Astrocyte (in vitro differentiated cells and primary cell): ENCODE results near the gene C1S. TPM values are rescaled to one million over a fixed set of nuclear protein-coding genes. Genes with fewer than 3 reads are reported as not detected.
A peak's percentile ranks its signal among the peaks of the same experiment; 100 is the strongest.

Source experiments
- DNase-seq: peaks from one replicate; pipeline ENCODE4 v3.0.0-alpha.2; 2010; ENCODE audit warnings: low read depth
- FAIRE-seq: peaks from 2 replicates; lab custom pipeline; 2011; peaks lifted over from hg19 to GRCh38; lab: Jason Lieb, UNC
- H2AFZ ChIP-seq: 2 replicates; pipeline ENCODE4 v1.6.0; 2012; ENCODE audit warnings: low read depth, low read length, inconsistent platforms
- H3K27ac ChIP-seq: 2 replicates; pipeline ENCODE4 v1.5.1; 2011; ENCODE audit warnings: low read depth, low read length, inconsistent platforms
- H3K27me3 ChIP-seq: 2 replicates; pipeline ENCODE4 v1.6.0; 2011; ENCODE audit warnings: low read length, inconsistent platforms; ENCODE audit not compliant: insufficient read depth
- H3K36me3 ChIP-seq: 2 replicates; pipeline ENCODE4 v1.5.1; 2011; ENCODE audit warnings: low read length, inconsistent platforms; ENCODE audit not compliant: insufficient read depth
- H3K4me1 ChIP-seq: 2 replicates; pipeline ENCODE4 v1.5.1; 2011; ENCODE audit warnings: low read length, inconsistent platforms; ENCODE audit not compliant: insufficient read depth
- H3K4me2 ChIP-seq: 2 replicates; pipeline ENCODE4 v1.6.0; 2012; ENCODE audit warnings: low read length, inconsistent platforms
- H3K4me3 ChIP-seq: 2 replicates; pipeline ENCODE4 v1.5.1; 2011; ENCODE audit warnings: low read depth, mild to moderate bottlenecking, low read length, inconsistent platforms; ENCODE audit not compliant: insufficient read depth
- H3K79me2 ChIP-seq: 2 replicates; pipeline ENCODE4 v1.6.0; 2012; ENCODE audit warnings: mild to moderate bottlenecking, low read length, inconsistent platforms; ENCODE audit not compliant: insufficient read depth
- H3K9ac ChIP-seq: 2 replicates; pipeline ENCODE4 v1.6.0; 2012; ENCODE audit warnings: mild to moderate bottlenecking, low read length, inconsistent platforms
- H3K9me3 ChIP-seq: 2 replicates; pipeline ENCODE4 v1.5.1; 2012; ENCODE audit warnings: low read depth, mild to moderate bottlenecking, low read length, inconsistent platforms; ENCODE audit not compliant: insufficient read depth
- H4K20me1 ChIP-seq: 2 replicates; pipeline ENCODE4 v1.6.0; 2012; ENCODE audit warnings: low read length, inconsistent platforms; ENCODE audit not compliant: insufficient read depth
- H3K27ac Mint-ChIP-seq: one replicate; pipeline ENCODE4 v1.8.0; 2021; ENCODE audit warnings: mild to moderate bottlenecking, mixed read lengths; ENCODE audit not compliant: unreplicated experiment
- H3K27me3 Mint-ChIP-seq: one replicate; pipeline ENCODE4 v1.8.0; 2021; ENCODE audit warnings: low read depth, mixed read lengths; ENCODE audit not compliant: unreplicated experiment
- H3K36me3 Mint-ChIP-seq: one replicate; pipeline ENCODE4 v1.8.0; 2021; ENCODE audit warnings: low read depth, mixed read lengths; ENCODE audit not compliant: unreplicated experiment
- H3K4me1 Mint-ChIP-seq: one replicate; pipeline ENCODE4 v1.8.0; 2021; ENCODE audit warnings: low read depth, mixed read lengths; ENCODE audit not compliant: unreplicated experiment
- H3K4me3 Mint-ChIP-seq: one replicate; pipeline ENCODE4 v1.8.0; 2021; ENCODE audit warnings: mild to moderate bottlenecking, moderate library complexity, mixed read lengths; ENCODE audit not compliant: unreplicated experiment
- H3K9me3 Mint-ChIP-seq: one replicate; pipeline ENCODE4 v1.8.0; 2021; ENCODE audit warnings: mild to moderate bottlenecking, mixed read lengths; ENCODE audit not compliant: unreplicated experiment
- EZH2 ChIP-seq: IDR thresholded peaks from 2 replicates; pipeline ENCODE4 v1.6.1; 2012; ENCODE audit warnings: mild to moderate bottlenecking, low read length, inconsistent platforms; ENCODE audit not compliant: insufficient read depth
- total RNA-seq: library from RNA; stranded (reverse); gene quantifications from 2 replicates; pipeline ENCODE4 v1.2.1, GENCODE V29; 2021
- TF ChIP-seq, protein P1 (sequence below): IDR thresholded peaks from 2 replicates; pipeline ENCODE4 v1.5.1; 2011; ENCODE audit warnings: low read depth, mild to moderate bottlenecking, inconsistent platforms, low read length, moderate library complexity; ENCODE audit not compliant: insufficient read depth

Gene C1S
- total RNA-seq, 1 donor from 2014 or later: 5.2 TPM

DNA sequence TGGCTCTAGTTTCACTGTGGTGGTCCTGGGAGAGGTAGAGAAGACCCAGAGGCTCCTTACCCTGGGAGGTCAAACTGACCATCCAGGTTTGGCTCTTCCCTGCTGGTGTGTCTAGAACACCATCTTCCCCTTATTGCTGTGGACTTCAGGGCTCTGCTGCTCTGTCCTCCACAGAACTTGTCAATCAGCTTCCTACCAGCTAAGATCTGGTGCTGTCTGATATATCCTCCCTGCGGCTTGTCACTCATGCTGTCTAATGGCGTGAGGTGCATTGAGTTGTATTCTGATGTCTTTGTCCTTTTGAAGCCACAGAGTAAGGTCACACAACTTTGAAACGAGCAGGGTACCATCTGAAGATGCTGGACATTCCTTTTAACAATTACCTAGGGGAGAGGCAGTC is 55.7 kb downstream of the C1S start:
- Histone ChIP-seq H3K27me3 (no peaks in the 10 kb centered on the region), H3K36me3 (no peaks in the 10 kb centered on the region), H3K9me3 (no peaks in the 10 kb centered on the region), H3K4me3 (no peak overlapping the region), H3K27ac (no peak overlapping the region), H3K4me1 (no peaks in the 10 kb centered on the region), H2AFZ (no peak overlapping the region), H4K20me1 (peaks cover 3% of the 10 kb centered on the region), H3K79me2 (no peaks in the 10 kb centered on the region), H3K4me2 (no peak overlapping the region), H3K9ac (no peak overlapping the region)
- TF ChIP-seq, protein P1, sequence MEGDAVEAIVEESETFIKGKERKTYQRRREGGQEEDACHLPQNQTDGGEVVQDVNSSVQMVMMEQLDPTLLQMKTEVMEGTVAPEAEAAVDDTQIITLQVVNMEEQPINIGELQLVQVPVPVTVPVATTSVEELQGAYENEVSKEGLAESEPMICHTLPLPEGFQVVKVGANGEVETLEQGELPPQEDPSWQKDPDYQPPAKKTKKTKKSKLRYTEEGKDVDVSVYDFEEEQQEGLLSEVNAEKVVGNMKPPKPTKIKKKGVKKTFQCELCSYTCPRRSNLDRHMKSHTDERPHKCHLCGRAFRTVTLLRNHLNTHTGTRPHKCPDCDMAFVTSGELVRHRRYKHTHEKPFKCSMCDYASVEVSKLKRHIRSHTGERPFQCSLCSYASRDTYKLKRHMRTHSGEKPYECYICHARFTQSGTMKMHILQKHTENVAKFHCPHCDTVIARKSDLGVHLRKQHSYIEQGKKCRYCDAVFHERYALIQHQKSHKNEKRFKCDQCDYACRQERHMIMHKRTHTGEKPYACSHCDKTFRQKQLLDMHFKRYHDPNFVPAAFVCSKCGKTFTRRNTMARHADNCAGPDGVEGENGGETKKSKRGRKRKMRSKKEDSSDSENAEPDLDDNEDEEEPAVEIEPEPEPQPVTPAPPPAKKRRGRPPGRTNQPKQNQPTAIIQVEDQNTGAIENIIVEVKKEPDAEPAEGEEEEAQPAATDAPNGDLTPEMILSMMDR: no peak
- TF ChIP-seq EZH2: no peak
- Mint-ChIP-seq H3K4me3 (no peak overlapping the region), H3K27ac (no peak overlapping the region), H3K27me3 (peaks cover 36% of the 10 kb centered on the region), H3K36me3 (peaks cover 12% of the 10 kb centered on the region), H3K9me3 (no peaks in the 10 kb centered on the region), H3K4me1 (no peaks in the 10 kb centered on the region)
- FAIRE-seq (no peak), DNase-seq (no peak)

DNA sequence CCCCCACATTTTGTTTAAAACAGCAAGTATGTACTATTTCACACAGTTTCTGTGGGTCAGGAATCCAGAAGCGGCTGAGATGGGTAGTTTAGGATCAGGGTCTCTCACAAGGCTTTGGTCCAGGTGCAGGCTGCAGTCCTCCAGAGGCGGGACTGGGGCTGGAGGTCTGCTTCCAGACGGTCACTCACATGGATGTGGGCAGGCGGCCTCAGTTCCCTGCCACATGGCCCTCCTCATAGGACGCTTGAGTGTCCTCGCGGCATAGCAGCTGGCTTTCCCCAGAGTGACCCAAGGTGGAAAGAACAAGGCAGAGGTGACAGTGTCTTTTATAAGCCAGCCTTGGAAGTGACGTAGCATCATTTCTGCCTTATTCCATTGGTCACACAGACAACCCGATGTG is 56.4 kb downstream of the C1S start:
- DNase-seq: no peak

DNA sequence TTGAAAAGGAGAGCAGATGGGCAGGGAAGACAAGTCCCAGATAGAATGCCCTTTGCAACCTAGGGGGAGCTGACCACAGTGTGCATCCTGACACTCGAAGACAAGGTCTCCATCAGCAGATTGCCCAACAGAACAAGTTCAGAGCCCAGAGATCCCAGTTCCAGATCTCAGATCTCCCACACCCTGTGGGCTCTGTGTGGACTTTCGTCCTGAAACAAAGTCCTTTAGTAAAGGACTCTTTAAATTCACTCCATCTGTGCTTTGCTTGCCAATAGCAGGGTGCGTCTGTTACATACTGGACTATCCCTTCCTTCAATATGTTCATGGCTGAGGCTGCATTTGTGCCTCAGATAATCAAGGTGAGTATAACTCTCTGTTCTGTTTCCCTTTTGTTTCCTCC is 57.2 kb downstream of the C1S start:
- H3K9me3 Mint-ChIP-seq: no peaks in the 10 kb centered on the region
- FAIRE-seq: no peak
- DNase-seq: no peak
- H3K36me3 Mint-ChIP-seq: peaks cover 12% of the 10 kb centered on the region
- no peaks in the 10 kb centered on the region for H3K36me3 ChIP-seq
- peaks cover 3% of the 10 kb centered on the region for H4K20me1 ChIP-seq
- H3K4me3 ChIP-seq: no peak overlapping the region
- H3K27me3 Mint-ChIP-seq: peaks cover 39% of the 10 kb centered on the region
- H3K4me1 Mint-ChIP-seq: no peaks in the 10 kb centered on the region
- no peak overlapping the region for H3K9ac ChIP-seq
- H3K4me3 Mint-ChIP-seq: peak overlapping the region; percentile 45
- no peaks in the 10 kb centered on the region for H3K27me3 ChIP-seq
- no peaks in the 10 kb centered on the region for H3K9me3 ChIP-seq
- H3K27ac ChIP-seq: no peak overlapping the region
- TF ChIP-seq EZH2: no peak
- TF ChIP-seq, protein P1: no peak
- H3K4me2 ChIP-seq: no peak overlapping the region
- no peak overlapping the region for H2AFZ ChIP-seq
- H3K4me1 ChIP-seq: no peaks in the 10 kb centered on the region
- no peaks in the 10 kb centered on the region for H3K79me2 ChIP-seq
- H3K27ac Mint-ChIP-seq: no peak overlapping the region

More for the DNA sequence above, 56.4 kb downstream of the C1S start:
- no peak overlapping the region for H3K4me3 ChIP-seq
- H3K9me3 ChIP-seq: no peaks in the 10 kb centered on the region
- H3K4me1 ChIP-seq: no peaks in the 10 kb centered on the region
- Mint-ChIP-seq H3K27me3 (peaks cover 36% of the 10 kb centered on the region), H3K9me3 (no peaks in the 10 kb centered on the region), H3K36me3 (peaks cover 12% of the 10 kb centered on the region), H3K4me1 (no peaks in the 10 kb centered on the region), H3K27ac (no peak overlapping the region), H3K4me3 (no peak overlapping the region)
- FAIRE-seq: no peak
- H2AFZ ChIP-seq: no peak overlapping the region
- no peaks in the 10 kb centered on the region for H3K36me3 ChIP-seq
- H3K27me3 ChIP-seq: no peaks in the 10 kb centered on the region
- no peak overlapping the region for H3K4me2 ChIP-seq
- no peak overlapping the region for H3K27ac ChIP-seq
- no peak overlapping the region for H3K9ac ChIP-seq
- TF ChIP-seq, protein P1: no peak
- no peak for TF ChIP-seq EZH2
- no peaks in the 10 kb centered on the region for H3K79me2 ChIP-seq
- H4K20me1 ChIP-seq: peaks cover 3% of the 10 kb centered on the region
